ENCODE results near the gene CHST9. TPM values are rescaled to one million over a fixed set of nuclear protein-coding genes. Genes with fewer than 3 reads are reported as not detected.

Gene CHST9
- total and polyA plus RNA-seq, 2 experiments from 2014 or later = 15.5 to 16.8 TPM

DNA sequence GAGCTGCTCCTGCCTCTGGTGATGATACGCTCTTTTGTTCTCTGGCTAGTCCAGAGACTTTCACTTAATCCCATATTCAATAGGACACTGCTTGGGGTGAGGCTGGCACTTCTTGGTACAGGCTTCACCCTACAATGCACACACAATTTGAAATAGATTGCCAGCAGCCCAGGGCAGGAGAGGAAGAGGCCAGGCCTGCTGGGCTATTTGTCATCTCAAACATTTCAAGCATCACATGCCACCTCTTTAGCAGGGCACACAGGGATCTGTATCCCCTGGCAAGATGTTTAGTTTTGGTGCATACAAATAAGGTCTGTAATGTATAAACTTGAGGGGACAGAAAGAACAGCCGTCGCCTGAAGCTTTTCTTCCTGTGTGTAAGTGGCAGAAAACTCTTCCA is 120.4 kb downstream of the CHST9 start:
- no peaks in the 10 kb centered on the region for H3K27me3 ChIP-seq (ENCODE audit: insufficient read depth)
- no peaks in the 10 kb centered on the region for H3F3A ChIP-seq (replicated peaks; ENCODE audit: low read depth)
- DNase-seq (ENCODE audit: low spot score) (no peak), ATAC-seq (no peak)
- peaks cover 5% of the 10 kb centered on the region; the same call in 1 of the 3 replicates for H3K4me1 Mint-ChIP-seq
- no peak overlapping the region for H3K27ac ChIP-seq (ENCODE audit: low read depth)
- H4K20me1 ChIP-seq (replicated peaks; ENCODE audit: insufficient read depth) = no peaks in the 10 kb centered on the region
- no peaks in the 10 kb centered on the region for H3K79me2 ChIP-seq (replicated peaks; ENCODE audit: insufficient read depth)
- no peak overlapping the region for H3K4me2 ChIP-seq
- H3K36me3 Mint-ChIP-seq (ENCODE audit: low read depth) = no peaks in the 10 kb centered on the region; the same call in 2 of the 3 replicates
- H3K4me1 ChIP-seq (ENCODE audit: insufficient read depth) = no peaks in the 10 kb centered on the region
- TF ChIP-seq ZNF331 (CRISPR knock-in tag; IDR thresholded peaks at IDR 0.05; ENCODE audit: low read depth) (no peak), POLR2AphosphoS5 (IDR thresholded peaks at IDR 0.05; ENCODE audit: low read depth) (no peak), JUNB (IDR thresholded peaks at IDR 0.05; ENCODE audit: unreplicated experiment) (no peak), CREB1 (CRISPR knock-in tag; IDR thresholded peaks at IDR 0.05; ENCODE audit: low read depth) (no peak), ZNF114 (CRISPR knock-in tag; IDR thresholded peaks at IDR 0.05) (no peak), ETS1 (IDR thresholded peaks at IDR 0.05) (no peak), CTCF (conservative IDR thresholded peaks at IDR 0.05; ENCODE audit: low read depth in 2 of 2) (no peak), EZH2phosphoT487 (IDR thresholded peaks at IDR 0.05; ENCODE audit: unreplicated experiment) (no peak), STAT1 (IDR thresholded peaks at IDR 0.05; ENCODE audit: unreplicated experiment) (no peak), EZH2 (IDR thresholded peaks at IDR 0.05; ENCODE audit: low read depth, unreplicated experiment) (no peak), ZNF462 (CRISPR knock-in tag; IDR thresholded peaks at IDR 0.05) (no peak), NANOG (IDR thresholded peaks at IDR 0.05; ENCODE audit: borderline replicate concordance) (no peak)
- TF ChIP-seq, protein P1, sequence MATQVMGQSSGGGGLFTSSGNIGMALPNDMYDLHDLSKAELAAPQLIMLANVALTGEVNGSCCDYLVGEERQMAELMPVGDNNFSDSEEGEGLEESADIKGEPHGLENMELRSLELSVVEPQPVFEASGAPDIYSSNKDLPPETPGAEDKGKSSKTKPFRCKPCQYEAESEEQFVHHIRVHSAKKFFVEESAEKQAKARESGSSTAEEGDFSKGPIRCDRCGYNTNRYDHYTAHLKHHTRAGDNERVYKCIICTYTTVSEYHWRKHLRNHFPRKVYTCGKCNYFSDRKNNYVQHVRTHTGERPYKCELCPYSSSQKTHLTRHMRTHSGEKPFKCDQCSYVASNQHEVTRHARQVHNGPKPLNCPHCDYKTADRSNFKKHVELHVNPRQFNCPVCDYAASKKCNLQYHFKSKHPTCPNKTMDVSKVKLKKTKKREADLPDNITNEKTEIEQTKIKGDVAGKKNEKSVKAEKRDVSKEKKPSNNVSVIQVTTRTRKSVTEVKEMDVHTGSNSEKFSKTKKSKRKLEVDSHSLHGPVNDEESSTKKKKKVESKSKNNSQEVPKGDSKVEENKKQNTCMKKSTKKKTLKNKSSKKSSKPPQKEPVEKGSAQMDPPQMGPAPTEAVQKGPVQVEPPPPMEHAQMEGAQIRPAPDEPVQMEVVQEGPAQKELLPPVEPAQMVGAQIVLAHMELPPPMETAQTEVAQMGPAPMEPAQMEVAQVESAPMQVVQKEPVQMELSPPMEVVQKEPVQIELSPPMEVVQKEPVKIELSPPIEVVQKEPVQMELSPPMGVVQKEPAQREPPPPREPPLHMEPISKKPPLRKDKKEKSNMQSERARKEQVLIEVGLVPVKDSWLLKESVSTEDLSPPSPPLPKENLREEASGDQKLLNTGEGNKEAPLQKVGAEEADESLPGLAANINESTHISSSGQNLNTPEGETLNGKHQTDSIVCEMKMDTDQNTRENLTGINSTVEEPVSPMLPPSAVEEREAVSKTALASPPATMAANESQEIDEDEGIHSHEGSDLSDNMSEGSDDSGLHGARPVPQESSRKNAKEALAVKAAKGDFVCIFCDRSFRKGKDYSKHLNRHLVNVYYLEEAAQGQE (IDR thresholded peaks at IDR 0.05; ENCODE audit: unreplicated experiment) = no peak
- H3K9me2 ChIP-seq (ENCODE audit: insufficient read depth) = no peaks in the 10 kb centered on the region; the same call in 1 of the 2 replicates
- H3K4me3 ChIP-seq = no peak overlapping the region
- no peak overlapping the region for H3K4me3 Mint-ChIP-seq
- no peaks in the 10 kb centered on the region for H3K27me3 Mint-ChIP-seq (ENCODE audit: insufficient read depth, low read depth, poor library complexity)
- no peaks in the 10 kb centered on the region for H3K36me3 ChIP-seq (ENCODE audit: insufficient read depth)
- H3K9me3 Mint-ChIP-seq = peaks cover 4% of the 10 kb centered on the region; the same call in 2 of the 3 replicates
- no peak overlapping the region for H2AFZ ChIP-seq
- H3K27ac Mint-ChIP-seq = no peak overlapping the region
